ENCODE results near the gene COPZ2.

DNA sequence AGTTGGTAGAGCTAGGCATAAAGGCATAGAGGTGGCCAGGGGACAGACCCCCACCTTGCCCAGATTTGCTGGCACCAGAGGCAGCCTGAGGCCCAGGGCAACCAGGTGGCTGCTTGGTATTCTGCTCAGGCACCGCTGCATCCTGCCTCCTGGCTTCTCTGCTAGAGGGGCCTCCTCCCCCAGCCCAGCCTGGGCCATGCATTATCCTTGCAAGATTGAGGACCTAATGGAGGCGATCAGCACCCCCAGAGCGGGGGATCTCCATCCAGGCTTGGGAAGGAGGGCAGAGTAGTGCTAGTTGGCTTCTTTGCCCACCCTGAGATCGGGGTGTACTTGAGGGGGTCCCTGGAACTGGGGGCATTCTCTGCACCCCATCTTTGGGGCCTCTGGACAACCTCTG, 42.9 kb downstream of the COPZ2 start:
- TF ChIP-seq POLR2A (IDR thresholded peaks at IDR 0.05) (no peak), EP300 (IDR thresholded peaks at IDR 0.05) (no peak), CTCF (IDR thresholded peaks at IDR 0.05) (no peak)
